ENCODE data around the gene HHIPL1.

Gene HHIPL1

GRCh38 chr14:99604278-99604765 is 40.6 kb upstream of the HHIPL1 start:
- H3K27ac Mint-ChIP-seq = peak overlapping the region; percentile 91
- H3K27me3 Mint-ChIP-seq (ENCODE audit: low read depth) = peaks cover 12% of the 10 kb centered on the region
- H3K4me1 Mint-ChIP-seq (ENCODE audit: low read depth) = peaks cover 17% of the 10 kb centered on the region
- H3K4me3 Mint-ChIP-seq = peak overlapping the region; percentile 92
- H3K9me3 Mint-ChIP-seq = no peaks in the 10 kb centered on the region
- DNase-seq (ENCODE audit: low spot score) = peak; percentile 94
- no peaks in the 10 kb centered on the region for H3K36me3 Mint-ChIP-seq (ENCODE audit: low read depth)

GRCh38 chr14:99604766-99605298 is 40.1 kb upstream of the HHIPL1 start:
- peak; percentile 22 for DNase-seq (ENCODE audit: low spot score)
- Mint-ChIP-seq H3K4me3 (peak overlapping the region; percentile 92), H3K36me3 (ENCODE audit: low read depth) (no peaks in the 10 kb centered on the region), H3K27ac (peak overlapping the region; percentile 91), H3K4me1 (ENCODE audit: low read depth) (peaks cover 17% of the 10 kb centered on the region), H3K9me3 (no peaks in the 10 kb centered on the region), H3K27me3 (ENCODE audit: low read depth) (peaks cover 12% of the 10 kb centered on the region)

GRCh38 chr14:99605299-99605961 is 39.5 kb upstream of the HHIPL1 start:
- Mint-ChIP-seq H3K27ac (peak overlapping the region; percentile 87), H3K4me3 (peak overlapping the region; percentile 92), H3K27me3 (ENCODE audit: low read depth) (peaks cover 12% of the 10 kb centered on the region), H3K36me3 (ENCODE audit: low read depth) (no peaks in the 10 kb centered on the region), H3K9me3 (no peaks in the 10 kb centered on the region), H3K4me1 (ENCODE audit: low read depth) (peaks cover 16% of the 10 kb centered on the region)
- DNase-seq (ENCODE audit: low spot score) = peak; percentile 76

GRCh38 chr14:99606359-99606758 is 38.6 kb upstream of the HHIPL1 start:
- H3K4me1 Mint-ChIP-seq (ENCODE audit: low read depth) = peaks cover 13% of the 10 kb centered on the region
- H3K36me3 Mint-ChIP-seq (ENCODE audit: low read depth) = no peaks in the 10 kb centered on the region
- DNase-seq (ENCODE audit: low spot score) = no peak
- no peak overlapping the region for H3K4me3 Mint-ChIP-seq
- no peak overlapping the region for H3K27ac Mint-ChIP-seq
- no peaks in the 10 kb centered on the region for H3K9me3 Mint-ChIP-seq
- peaks cover 8% of the 10 kb centered on the region for H3K27me3 Mint-ChIP-seq (ENCODE audit: low read depth)

GRCh38 chr14:99608591-99608990 is 36.3 kb upstream of the HHIPL1 start:
- H3K36me3 Mint-ChIP-seq (ENCODE audit: low read depth) = no peaks in the 10 kb centered on the region
- H3K4me3 Mint-ChIP-seq = no peak overlapping the region
- peaks cover 5% of the 10 kb centered on the region for H3K4me1 Mint-ChIP-seq (ENCODE audit: low read depth)
- H3K27me3 Mint-ChIP-seq (ENCODE audit: low read depth) = no peaks in the 10 kb centered on the region
- H3K9me3 Mint-ChIP-seq = no peaks in the 10 kb centered on the region
- no peak for DNase-seq (ENCODE audit: low spot score)
- H3K27ac Mint-ChIP-seq = no peak overlapping the region

- DNase-seq (ENCODE audit: low spot score) = no peak
- Mint-ChIP-seq H3K36me3 (ENCODE audit: low read depth) (no peaks in the 10 kb centered on the region), H3K27me3 (ENCODE audit: low read depth) (no peaks in the 10 kb centered on the region), H3K4me3 (no peak overlapping the region), H3K4me1 (ENCODE audit: low read depth) (peaks cover 5% of the 10 kb centered on the region), H3K27ac (no peak overlapping the region), H3K9me3 (no peaks in the 10 kb centered on the region)
These were observed 35.4 kb upstream of the HHIPL1 start for GRCh38 chr14:99609245-99610170.

GRCh38 chr14:99611646-99612045 is 33.3 kb upstream of the HHIPL1 start:
- no peak for DNase-seq (ENCODE audit: low spot score)
- Mint-ChIP-seq H3K27ac (no peak overlapping the region), H3K27me3 (ENCODE audit: low read depth) (peaks cover 11% of the 10 kb centered on the region), H3K4me3 (no peak overlapping the region), H3K36me3 (ENCODE audit: low read depth) (no peaks in the 10 kb centered on the region), H3K4me1 (ENCODE audit: low read depth) (no peaks in the 10 kb centered on the region), H3K9me3 (no peaks in the 10 kb centered on the region)

GRCh38 chr14:99612071-99612737 is 32.7 kb upstream of the HHIPL1 start:
- no peaks in the 10 kb centered on the region for H3K36me3 Mint-ChIP-seq (ENCODE audit: low read depth)
- H3K4me3 Mint-ChIP-seq = no peak overlapping the region
- no peaks in the 10 kb centered on the region for H3K4me1 Mint-ChIP-seq (ENCODE audit: low read depth)
- no peaks in the 10 kb centered on the region for H3K9me3 Mint-ChIP-seq
- H3K27me3 Mint-ChIP-seq (ENCODE audit: low read depth) = peaks cover 13% of the 10 kb centered on the region
- no peak overlapping the region for H3K27ac Mint-ChIP-seq
- DNase-seq (ENCODE audit: low spot score) = no peak

- Mint-ChIP-seq H3K27me3 (ENCODE audit: low read depth) (peaks cover 14% of the 10 kb centered on the region), H3K27ac (no peak overlapping the region), H3K36me3 (ENCODE audit: low read depth) (no peaks in the 10 kb centered on the region), H3K4me1 (ENCODE audit: low read depth) (no peaks in the 10 kb centered on the region), H3K9me3 (no peaks in the 10 kb centered on the region), H3K4me3 (no peak overlapping the region)
- no peak for DNase-seq (ENCODE audit: low spot score)
These were observed 32.1 kb upstream of the HHIPL1 start for GRCh38 chr14:99612738-99613330.

GRCh38 chr14:99615497-99616157 is 29.3 kb upstream of the HHIPL1 start:
- DNase-seq (ENCODE audit: low spot score) = no peak
- no peak overlapping the region for H3K4me3 Mint-ChIP-seq

GRCh38 chr14:99616832-99617800 is 27.8 kb upstream of the HHIPL1 start:
- no peak for DNase-seq (ENCODE audit: low spot score)
- H3K27ac Mint-ChIP-seq = no peak overlapping the region
- no peaks in the 10 kb centered on the region for H3K36me3 Mint-ChIP-seq (ENCODE audit: low read depth)
- H3K4me1 Mint-ChIP-seq (ENCODE audit: low read depth) = no peaks in the 10 kb centered on the region
- H3K4me3 Mint-ChIP-seq = no peak overlapping the region
- H3K27me3 Mint-ChIP-seq (ENCODE audit: low read depth) = peaks cover 18% of the 10 kb centered on the region
- no peaks in the 10 kb centered on the region for H3K9me3 Mint-ChIP-seq

More at GRCh38 chr14:99615497-99616157, 29.3 kb upstream of the HHIPL1 start:
- H3K4me1 Mint-ChIP-seq (ENCODE audit: low read depth) = no peaks in the 10 kb centered on the region
- no peak overlapping the region for H3K27ac Mint-ChIP-seq
- H3K9me3 Mint-ChIP-seq = no peaks in the 10 kb centered on the region
- H3K27me3 Mint-ChIP-seq (ENCODE audit: low read depth) = peaks cover 17% of the 10 kb centered on the region
- H3K36me3 Mint-ChIP-seq (ENCODE audit: low read depth) = no peaks in the 10 kb centered on the region

Data from T-helper 2 cell treated with Interferon-gamma antibody and Interleukin-4, amounts not matched to agents 5 μg/mL and 100 μg/mL, for 36 hours (primary cell).